Embryonic facial prominence (tissue), 1 donor: ENCODE data around the gene REXO2.

Experiments used
- DNase-seq: peaks from one replicate; pipeline ENCODE4 v3.0.0-alpha.2; 2016; ENCODE audit errors: extremely low spot score

Gene REXO2

DNA sequence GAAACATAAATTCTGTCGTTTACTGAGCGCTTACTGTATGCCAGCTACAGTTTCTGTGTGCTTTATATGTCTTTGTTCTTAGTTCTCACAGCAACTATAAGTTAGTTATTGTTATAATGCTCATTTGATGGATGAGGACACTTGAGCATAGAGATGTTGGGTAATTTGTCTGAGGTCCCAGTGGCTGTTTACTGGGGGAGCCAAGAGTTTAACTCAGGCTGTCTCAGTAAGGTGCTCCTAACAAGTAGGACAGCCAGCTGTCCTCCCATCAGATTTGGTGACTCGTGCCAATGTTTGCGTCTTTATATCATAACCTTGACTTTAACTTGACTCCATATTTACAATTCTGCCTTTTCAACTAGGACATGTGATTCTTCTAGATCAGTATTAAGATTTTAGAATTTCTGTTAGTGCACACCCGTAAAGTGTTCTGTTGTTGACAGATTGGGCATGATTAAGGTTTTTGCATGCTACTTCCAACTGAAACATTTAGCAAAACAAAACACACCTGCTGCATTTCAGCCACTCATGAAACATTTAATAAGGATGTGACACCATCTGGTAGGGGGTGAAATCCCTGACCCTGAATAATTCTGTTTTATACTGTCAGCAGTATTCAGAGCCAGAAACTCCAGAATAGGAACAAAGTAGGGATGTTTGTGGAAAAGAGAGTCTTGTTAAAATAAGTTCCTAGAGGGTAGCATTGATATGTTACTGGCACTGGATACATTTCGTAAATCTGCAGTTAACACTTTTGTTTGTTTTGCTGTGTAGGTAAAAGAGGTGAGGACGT, 1.9 kb downstream of the REXO2 start:
- DNase-seq, result no peak

GRCh38 chr11:114441921-114442320, 2.7 kb downstream of the REXO2 start:
- no peak for DNase-seq

- DNase-seq, result no peak
Observed at GRCh38 chr11:114442536-114442935, 3.3 kb downstream of the REXO2 start.

DNA sequence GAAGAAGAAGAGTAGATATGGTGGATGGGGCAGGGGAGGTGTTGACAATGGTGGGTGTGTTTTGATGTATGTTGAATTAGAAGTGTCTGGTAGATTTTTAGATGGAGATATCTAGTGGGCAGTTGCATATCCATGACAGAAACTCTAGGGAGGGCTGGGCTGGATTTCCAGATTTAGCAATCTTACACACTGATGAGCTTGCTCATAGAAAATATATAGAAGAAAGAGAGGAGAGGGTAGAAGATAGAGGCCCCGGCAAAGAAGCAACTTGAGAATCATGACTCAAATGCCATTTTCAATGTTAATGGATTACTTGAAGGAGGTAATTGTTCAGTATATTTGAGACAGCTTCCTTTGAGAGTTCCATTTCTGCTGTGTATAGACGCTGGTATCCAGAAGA, 8.2 kb downstream of the REXO2 start:
- no peak for DNase-seq

DNA sequence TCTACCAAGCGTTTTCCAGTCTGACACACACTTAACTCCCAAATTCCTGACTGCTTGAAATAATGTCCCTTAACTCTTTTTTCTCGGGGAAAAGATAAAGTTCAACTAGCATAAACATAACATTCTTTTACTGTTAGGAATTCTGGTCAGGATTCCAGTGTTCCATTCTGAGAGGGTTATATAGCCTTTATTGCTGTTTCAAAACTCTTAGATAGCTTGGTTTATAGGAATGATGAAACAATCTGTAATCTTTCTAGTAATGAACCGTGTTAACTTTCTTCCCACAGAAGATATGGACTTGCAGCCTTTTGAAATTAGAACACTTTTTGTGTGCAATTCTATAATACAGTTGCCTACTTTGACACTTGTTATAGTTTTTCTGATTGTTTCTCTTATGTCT, 8.6 kb downstream of the REXO2 start:
- DNase-seq, result no peak

- DNase-seq, result no peak
Observed at GRCh38 chr11:114448749-114449482, 9.6 kb downstream of the REXO2 start.

DNA sequence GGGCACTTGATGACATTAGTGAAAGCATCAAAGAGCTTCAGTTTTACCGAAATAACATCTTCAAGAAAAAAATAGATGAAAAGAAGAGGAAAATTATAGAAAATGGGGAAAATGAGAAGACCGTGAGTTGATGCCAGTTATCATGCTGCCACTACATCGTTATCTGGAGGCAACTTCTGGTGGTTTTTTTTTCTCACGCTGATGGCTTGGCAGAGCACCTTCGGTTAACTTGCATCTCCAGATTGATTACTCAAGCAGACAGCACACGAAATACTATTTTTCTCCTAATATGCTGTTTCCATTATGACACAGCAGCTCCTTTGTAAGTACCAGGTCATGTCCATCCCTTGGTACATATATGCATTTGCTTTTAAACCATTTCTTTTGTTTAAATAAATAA, 10.6 kb downstream of the REXO2 start:
- no peak for DNase-seq

GRCh38 chr11:114452399-114452798, 13.1 kb downstream of the REXO2 start:
- no peak for DNase-seq

DNA sequence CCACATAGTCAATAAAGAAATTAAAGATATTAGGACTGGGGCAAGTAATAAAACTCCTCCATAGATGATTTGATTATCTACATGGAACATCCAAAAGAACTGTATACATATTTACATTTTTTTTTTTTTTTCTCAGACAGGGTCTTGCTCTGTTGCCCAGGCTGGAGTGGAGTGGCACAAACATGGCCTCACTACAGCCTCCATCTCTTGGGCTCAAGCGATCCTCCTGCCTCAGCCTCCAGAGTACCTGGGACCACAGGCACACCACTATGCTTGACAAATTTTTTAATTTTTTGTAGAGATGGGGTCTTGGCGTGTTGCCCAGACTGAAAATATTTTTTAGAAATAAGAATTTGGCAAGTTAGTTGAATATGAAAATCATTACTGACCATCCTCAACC, 24.7 kb downstream of the REXO2 start:
- no peak for DNase-seq

GRCh38 chr11:114466742-114467141, 27.5 kb downstream of the REXO2 start:
- no peak for DNase-seq

DNA sequence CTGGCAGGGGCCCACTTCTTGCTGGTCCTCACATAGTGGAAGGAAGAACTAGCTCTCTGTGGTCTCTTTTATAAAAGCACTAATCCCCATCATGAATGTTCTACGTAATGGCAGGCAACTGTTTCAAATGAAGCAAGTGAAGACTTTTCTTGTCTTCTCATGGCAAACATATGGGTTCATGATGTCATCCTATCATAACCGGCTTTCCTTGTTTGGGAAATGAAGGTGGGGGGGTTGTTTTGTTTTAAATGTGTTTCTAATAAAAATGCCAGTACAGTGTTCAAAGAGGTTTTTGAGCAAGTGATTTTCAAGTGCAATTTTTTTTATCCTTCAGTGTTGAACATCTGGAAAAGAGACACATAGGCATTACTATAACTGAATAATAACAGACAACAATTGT, 33.4 kb downstream of the REXO2 start:
- peak; percentile 6 for DNase-seq

- no peak for DNase-seq
Observed at GRCh38 chr11:114478001-114478410, 38.7 kb downstream of the REXO2 start.

DNA sequence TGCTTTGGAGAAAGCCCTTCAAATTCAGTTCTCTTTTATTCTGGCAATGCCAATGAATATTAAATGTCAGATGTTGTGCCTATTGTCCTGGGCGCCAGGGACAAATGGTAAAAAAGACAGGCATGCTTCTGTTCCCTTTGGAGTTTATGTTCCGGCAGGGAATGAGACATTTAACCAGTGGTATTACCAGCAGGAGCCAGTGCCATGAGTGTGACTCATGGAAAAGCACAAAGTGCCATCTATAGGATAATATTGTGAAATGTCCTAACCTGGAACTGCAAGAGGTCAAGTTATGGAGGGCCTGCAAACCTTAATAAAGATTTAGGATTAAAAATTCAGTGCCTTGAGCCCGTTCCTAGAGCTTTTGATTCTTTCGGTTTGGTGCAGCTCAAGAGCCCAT, 39.5 kb downstream of the REXO2 start:
- no peak for DNase-seq

- DNase-seq, result no peak
Observed at GRCh38 chr11:114479331-114479730, 40.1 kb downstream of the REXO2 start.

GRCh38 chr11:114482114-114482513, 42.8 kb downstream of the REXO2 start:
- DNase-seq, result no peak

- no peak for DNase-seq
Observed at GRCh38 chr11:114483929-114484328, 44.7 kb downstream of the REXO2 start.

DNA sequence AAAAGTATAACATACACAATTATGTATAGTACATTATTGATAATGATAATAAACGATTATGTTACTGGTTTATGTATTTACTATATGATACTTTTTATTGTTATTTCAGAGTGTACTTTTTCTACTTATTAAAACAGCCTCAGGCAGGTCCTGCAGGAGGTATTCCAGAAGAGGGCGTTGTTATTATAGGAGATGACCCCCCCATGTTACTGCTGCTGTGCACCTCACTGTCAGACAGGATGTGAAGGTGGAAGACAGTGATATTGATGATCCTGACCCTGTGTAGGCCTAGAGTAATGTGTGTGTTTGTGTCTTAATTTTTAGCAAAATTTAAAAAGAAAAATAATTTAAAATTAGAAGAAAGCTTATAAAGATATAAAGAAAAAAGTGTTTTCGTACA, 57.6 kb downstream of the REXO2 start:
- no peak for DNase-seq

- no peak for DNase-seq
Observed at GRCh38 chr11:114499756-114500155, 60.5 kb downstream of the REXO2 start.
